K562 (cell line): Measurements from ENCODE around the gene UBE2E1. TPM values are rescaled to one million over a fixed set of nuclear protein-coding genes. Genes with fewer than 3 reads are reported as not detected.

Experiments
- ATAC-seq: fragments of 200-7000 bp; cut with Tn5 transposase; 3 replicates; pipeline ENCODE4 v1.9.1; 2020; ENCODE audit warnings: moderate library complexity
- BruUV-seq: library from RNA; stranded (reverse); fragments of 400-500 nt; replicated peaks from 2 replicates; lab custom pipeline; 2021; lab: Mats Ljungman, UMichigan
- CTCF ChIA-PET: fragments of 300-600 bp; formaldehyde crosslinking; extraction: SDS; loops from one replicate; lab custom pipeline; 2021; ENCODE audit warnings: low intra/inter-chr PET ratio; lab: Yijun Ruan, JAX
- POLR2A ChIA-PET: fragments of 300-600, 350-650 bp; sonication (Branson Sonifier 250); formaldehyde crosslinking; extraction: SDS; loops from one replicate; lab custom pipeline; 2021; ENCODE audit warnings: antibody characterized with exemption, inconsistent platforms; lab: Yijun Ruan, JAX
- DNase-seq, 4 experiments: peaks; one replicate each; pipeline versions ENCODE4 v3.0.0 to v3.0.0-alpha.2; 2011 to 2018; ENCODE audit warnings: low spot score in 3 of 4, mixed read lengths in 3 of 4; ENCODE audit errors: extremely low read depth in 1 of 4
- FAIRE-seq: peaks from 2 replicates; lab custom pipeline; 2011; peaks lifted over from hg19 to GRCh38; lab: Jason Lieb, UNC
- H2AFZ ChIP-seq: 2 replicates; pipeline ENCODE4 v1.6.0; 2011; ENCODE audit warnings: low read depth, low read length, control low read depth, inconsistent platforms
- H3K27ac ChIP-seq: fragments of 200-600 bp; 3 replicates; pipeline ENCODE4 v1.8.0; 2011; ENCODE audit warnings: low read depth, mild to moderate bottlenecking, control low read depth, inconsistent platforms, low read length, moderate library complexity, mixed read lengths; ENCODE audit errors: extremely low read depth
- H3K27me3 ChIP-seq, 2 experiments: fragments of 300-600 bp in 1 of 2; 2 replicates in 1 of 2; 3 replicates in 1 of 2; pipeline versions ENCODE4 v1.6.0 to v1.8.0; 2011; ENCODE audit warnings: inconsistent platforms in 2 of 2, low read length in 2 of 2, mild to moderate bottlenecking in 1 of 2, mixed read lengths in 1 of 2, moderate library complexity in 1 of 2; ENCODE audit not compliant: control insufficient read depth in 2 of 2, insufficient read depth in 2 of 2
- H3K36me3 ChIP-seq: fragments of 300-600 bp; 3 replicates; pipeline ENCODE4 v1.8.0; 2011; ENCODE audit warnings: mild to moderate bottlenecking, low read length, inconsistent platforms; ENCODE audit not compliant: control insufficient read depth, insufficient read depth
- H3K4me1 ChIP-seq, 2 experiments: fragments of 200-600 bp in 1 of 2; replicated peaks in 1 of 2; 2 replicates in 1 of 2; 3 replicates in 1 of 2; pipeline versions ENCODE4 v1.5.1 to v1.8.0; 2011; ENCODE audit warnings: inconsistent platforms in 2 of 2, low read length in 2 of 2, mild to moderate bottlenecking in 1 of 2, mixed read lengths in 1 of 2, moderate library complexity in 1 of 2; ENCODE audit not compliant: control insufficient read depth in 2 of 2, insufficient read depth in 2 of 2
- H3K4me2 ChIP-seq: 2 replicates; pipeline ENCODE4 v1.6.1; 2011; ENCODE audit warnings: low read length, control low read depth, inconsistent platforms, mixed read lengths; ENCODE audit not compliant: insufficient read depth
- H3K4me3 ChIP-seq: fragments of 200-600 bp; sonication (generic), shearing (Covaris generic); 2 replicates; pipeline ENCODE4 v1.5.1; 2016; ENCODE audit warnings: control low read depth, inconsistent platforms
- H3K79me2 ChIP-seq: fragments of 200-600 bp; 3 replicates; pipeline ENCODE4 v1.8.0; 2011; ENCODE audit warnings: low read length, inconsistent platforms; ENCODE audit not compliant: control insufficient read depth, insufficient read depth
- H3K9ac ChIP-seq, 2 experiments: 2 replicates each; pipeline versions ENCODE4 v1.6.0 to v1.6.1; 2011; ENCODE audit warnings: low read depth in 2 of 2, low read length in 2 of 2, control low read depth in 1 of 2, inconsistent platforms in 1 of 2, mild to moderate bottlenecking in 1 of 2, mixed read lengths in 1 of 2; ENCODE audit not compliant: insufficient read depth in 1 of 2
- H3K9me1 ChIP-seq: one replicate; pipeline ENCODE4 v1.6.0; 2011; ENCODE audit warnings: inconsistent platforms, mild to moderate bottlenecking, low read length, moderate library complexity; ENCODE audit not compliant: control insufficient read depth, insufficient read depth
- H3K9me3 ChIP-seq: replicated peaks from 2 replicates; pipeline ENCODE4 v1.5.1; 2011; ENCODE audit warnings: low read depth, low read length, inconsistent platforms; ENCODE audit not compliant: control insufficient read depth, insufficient read depth
- H4K20me1 ChIP-seq: replicated peaks from 2 replicates; pipeline ENCODE4 v1.6.1; 2011; ENCODE audit warnings: low read length, inconsistent platforms, mixed read lengths; ENCODE audit not compliant: control insufficient read depth, insufficient read depth
- CHD2 ChIP-seq: IDR thresholded peaks from 2 replicates; pipeline ENCODE4 v1.6.1; 2011; ENCODE audit warnings: low read depth, low read length
- FOSL1 ChIP-seq: fragments of 200-800 bp; sonication (Bioruptor generic); conservative IDR thresholded peaks from 2 replicates; pipeline ENCODE4 v1.6.1; 2016; ENCODE audit warnings: missing genetic modification characterization, missing compliant biosample characterization
- GABPB1 ChIP-seq: sonication (generic); formaldehyde crosslinking; IDR thresholded peaks from 2 replicates; pipeline ENCODE4 v1.8.0; 2022; ENCODE audit warnings: mild to moderate bottlenecking, missing genetic modification reagents
- IFI16 ChIP-seq: fragments of 250-450 bp; sonication (Bioruptor Pico); IDR thresholded peaks from 2 replicates; pipeline ENCODE4 v2.1.2; 2022; ENCODE audit warnings: mild to moderate bottlenecking, inconsistent platforms
- KLF16 ChIP-seq: IDR thresholded peaks from 2 replicates; pipeline ENCODE4 v1.6.1; 2016; ENCODE audit warnings: antibody characterized with exemption
- NELFE ChIP-seq: IDR thresholded peaks from 2 replicates; pipeline ENCODE4 v1.6.1; 2011; ENCODE audit warnings: mild to moderate bottlenecking; ENCODE audit not compliant: insufficient read depth, insufficient read length
- NR0B1 ChIP-seq: fragments of 450-650 bp; IDR thresholded peaks from one replicate; pipeline ENCODE4 v1.6.1; 2018; ENCODE audit warnings: mild to moderate bottlenecking, moderate library complexity; ENCODE audit not compliant: partially characterized antibody
- RBBP5 ChIP-seq: fragments of 200-600 bp; sonication (generic); IDR thresholded peaks from 2 replicates; pipeline ENCODE4 v1.6.1; 2012; ENCODE audit warnings: borderline replicate concordance, mild to moderate bottlenecking, low read length, control low read depth, inconsistent platforms; ENCODE audit not compliant: insufficient read depth, poor library complexity, severe bottlenecking
- SMARCC2 ChIP-seq: fragments of 450-650 bp; IDR thresholded peaks from 2 replicates; pipeline ENCODE4 v1.6.1; 2017; ENCODE audit warnings: antibody characterized with exemption, moderate library complexity, mild to moderate bottlenecking, low read depth
- TAF9B ChIP-seq: fragments of 450-650 bp; IDR thresholded peaks from 2 replicates; pipeline ENCODE4 v1.6.1; 2018; ENCODE audit warnings: mild to moderate bottlenecking; ENCODE audit not compliant: partially characterized antibody
- ZNF121 ChIP-seq: sonication (generic); formaldehyde crosslinking; conservative IDR thresholded peaks from 2 replicates; pipeline ENCODE4 v1.8.0; 2022; ENCODE audit warnings: missing genetic modification reagents
- ZNF184 ChIP-seq: sonication (generic); formaldehyde crosslinking; IDR thresholded peaks from 2 replicates; pipeline ENCODE4 v1.5.0; 2020; ENCODE audit warnings: missing genetic modification reagents
- ZNF324 ChIP-seq: fragments of 250-450 bp; sonication (Bioruptor Pico); IDR thresholded peaks from 2 replicates; pipeline ENCODE4 v1.4.0; 2020; ENCODE audit warnings: mild to moderate bottlenecking
- ZNF561 ChIP-seq: fragments of 450-650 bp; formaldehyde crosslinking; conservative IDR thresholded peaks from 2 replicates; pipeline ENCODE4 v1.4.0; 2020; ENCODE audit warnings: mild to moderate bottlenecking, moderate library complexity
- ZNF639 ChIP-seq, 2 experiments: fragments of 200-800 bp in 1 of 2; sonication (Bioruptor generic) in 1 of 2; sonication (generic) in 1 of 2; formaldehyde crosslinking in 1 of 2; IDR thresholded peaks in 1 of 2; conservative IDR thresholded peaks in 1 of 2; 2 replicates each; pipeline versions ENCODE4 v1.5.0 to v1.6.1; 2016 to 2020; ENCODE audit warnings: missing compliant biosample characterization in 1 of 2, missing genetic modification characterization in 1 of 2, missing genetic modification reagents in 1 of 2
- ZNF668 ChIP-seq: fragments of 250-450 bp; sonication (Bioruptor Pico); IDR thresholded peaks from 2 replicates; pipeline ENCODE4 v1.8.0; 2022; ENCODE audit warnings: mild to moderate bottlenecking, inconsistent platforms
- WGBS: fragments of 100-300 bp; shearing (Covaris generic); methylation state at CpG from one replicate; pipeline ENCODE4 v1.1.6; 2016; ENCODE audit warnings: low coverage, mixed read lengths; ENCODE audit not compliant: insufficient coverage; ENCODE audit errors: missing lambda C conversion rate; 5-methylcytosine and 5-hydroxymethylcytosine counted together
- in situ Hi-C: fragments of 300-500 bp; cut with MboI; formaldehyde crosslinking; loops from 4 replicates; pipeline ENCODE4 v1.15.0; 2018; ENCODE audit warnings: inconsistent platforms, mixed read lengths
- intact Hi-C: fragments of 100-400 bp; cut with micrococcal nuclease; formaldehyde crosslinking; loops from 2 replicates; pipeline ENCODE4 v1.14.2; 2022
- polyA plus RNA-seq, 8 experiments: library from polyadenylated mRNA; depleted of rRNA in 4 of 8; stranded (reverse) in 5 of 8; unstranded in 3 of 8; fragments of >200 nt; fragmentation: Nextera tagmentation in 2 of 8; fragmentation: Illumina TruSeq in 1 of 8; extraction: Ambion mirVana in 2 of 8; extraction: Trizol in 1 of 8; gene quantifications; 2 replicates each; pipeline versions ENCODE4 v1.2.1 to v1.2.3, GENCODE V29; 2011 to 2014; ENCODE audit warnings: inconsistent platforms in 1 of 8, missing spikeins in 1 of 8
- total RNA-seq, 7 experiments: library from RNA; depleted of rRNA in 6 of 7; stranded (reverse); fragments of >200 nt in 6 of 7; fragmentation: Illumina TruSeq in 2 of 7; extraction: Trizol in 2 of 7; gene quantifications; 2 replicates each; pipeline versions ENCODE4 v1.2.1 to v1.2.3, GENCODE V29; 2011 to 2021; ENCODE audit warnings: low replicate concordance in 1 of 7
- TF ChIP-seq, protein P1 (sequence below): fragments of 450-650 bp; IDR thresholded peaks from 2 replicates; pipeline ENCODE4 v1.7.1; 2018; ENCODE audit warnings: mild to moderate bottlenecking, low read depth; ENCODE audit not compliant: partially characterized antibody

UBE2E1 gene
- total and polyA plus RNA-seq, 9 of the 15 experiments (the other 6 are each of a cell fraction or from before 2014, with no cell fraction given), result 54.4 to 294 (median 165) TPM

- no TSS peak for BruUV-seq
- no peak overlapping the region for H3K4me2 ChIP-seq
These were observed 45.4 kb upstream of the UBE2E1 start for GRCh38 chr3:23760325-23760724.

More at GRCh38 chr3:23760325-23760724, 45.4 kb upstream of the UBE2E1 start:
- TF ChIP-seq ZNF184 (CRISPR knock-in tag) (no peak), KLF16 (no peak), FOSL1 (tag) (no peak), GABPB1 (CRISPR knock-in tag) (no peak), ZNF324 (CRISPR knock-in tag) (no peak), CHD2 (no peak), NELFE (no peak), ZNF668 (CRISPR knock-in tag) (no peak), IFI16 (CRISPR knock-in tag) (no peak), TAF9B (no peak), SMARCC2 (no peak), ZNF561 (CRISPR knock-in tag) (no peak), RBBP5 (no peak), NR0B1 (no peak), ZNF639 (CRISPR knock-in tag; conservative IDR thresholded peaks at IDR 0.05 in 1 of 2, IDR thresholded peaks at IDR 0.05 in 1 of 2) (no peak), ZNF121 (no peak)
- TF ChIP-seq, protein P1, sequence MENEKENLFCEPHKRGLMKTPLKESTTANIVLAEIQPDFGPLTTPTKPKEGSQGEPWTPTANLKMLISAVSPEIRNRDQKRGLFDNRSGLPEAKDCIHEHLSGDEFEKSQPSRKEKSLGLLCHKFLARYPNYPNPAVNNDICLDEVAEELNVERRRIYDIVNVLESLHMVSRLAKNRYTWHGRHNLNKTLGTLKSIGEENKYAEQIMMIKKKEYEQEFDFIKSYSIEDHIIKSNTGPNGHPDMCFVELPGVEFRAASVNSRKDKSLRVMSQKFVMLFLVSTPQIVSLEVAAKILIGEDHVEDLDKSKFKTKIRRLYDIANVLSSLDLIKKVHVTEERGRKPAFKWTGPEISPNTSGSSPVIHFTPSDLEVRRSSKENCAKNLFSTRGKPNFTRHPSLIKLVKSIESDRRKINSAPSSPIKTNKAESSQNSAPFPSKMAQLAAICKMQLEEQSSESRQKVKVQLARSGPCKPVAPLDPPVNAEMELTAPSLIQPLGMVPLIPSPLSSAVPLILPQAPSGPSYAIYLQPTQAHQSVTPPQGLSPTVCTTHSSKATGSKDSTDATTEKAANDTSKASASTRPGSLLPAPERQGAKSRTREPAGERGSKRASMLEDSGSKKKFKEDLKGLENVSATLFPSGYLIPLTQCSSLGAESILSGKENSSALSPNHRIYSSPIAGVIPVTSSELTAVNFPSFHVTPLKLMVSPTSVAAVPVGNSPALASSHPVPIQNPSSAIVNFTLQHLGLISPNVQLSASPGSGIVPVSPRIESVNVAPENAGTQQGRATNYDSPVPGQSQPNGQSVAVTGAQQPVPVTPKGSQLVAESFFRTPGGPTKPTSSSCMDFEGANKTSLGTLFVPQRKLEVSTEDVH, result no peak
- ChIA-PET POLR2A (no interaction called here), CTCF (no interaction called here)
- WGBS, result 2% methylated on average over 3 of the region's 3 CpGs
- DNase-seq (no peak), FAIRE-seq (no peak), ATAC-seq (no peak)
- no peaks in the 10 kb centered on the region for H4K20me1 ChIP-seq
- intact Hi-C loops, result no loop called here
- H3K27ac ChIP-seq, result no peak overlapping the region
- no peak overlapping the region for H3K4me3 ChIP-seq
- no peaks in the 10 kb centered on the region for H3K4me1 ChIP-seq
- H2AFZ ChIP-seq, result no peak overlapping the region
- in situ Hi-C loops, result no loop called here
- no peaks in the 10 kb centered on the region for H3K79me2 ChIP-seq
- H3K27me3 ChIP-seq, result peaks cover 22 to 45% of the 10 kb centered on the region in 2 experiments
- H3K9me3 ChIP-seq, result no peaks in the 10 kb centered on the region
- no peaks in the 10 kb centered on the region for H3K9me1 ChIP-seq
- no peak overlapping the region for H3K9ac ChIP-seq
- H3K36me3 ChIP-seq, result no peaks in the 10 kb centered on the region
